Ovary (tissue), 3 donors: ENCODE results near the gene PLPP2.
A peak's percentile ranks its signal among the peaks of the same experiment; 100 is the strongest.

ENCODE experiments used
- POLR2A ChIP-seq: fragments of 450-650 bp; IDR thresholded peaks from one replicate; pipeline ENCODE4 v1.6.1; 2017; ENCODE audit warnings: antibody characterized with exemption, mild to moderate bottlenecking, moderate library complexity
- TF ChIP-seq, protein P1 (sequence below), 3 donors: fragments of 450-650 bp in 2 of 3; fragments of 200-600 bp in 1 of 3; IDR thresholded peaks; one replicate each; pipeline versions ENCODE4 v1.5.1 to v1.8.0; 2016 to 2022; ENCODE audit warnings: antibody characterized with exemption in 3 of 3, mild to moderate bottlenecking in 1 of 3
- donor health status: DM: no; HTN: no; CAD: no.

GRCh38 chr19:294946-295686, 3.9 kb upstream of the PLPP2 start:
- TF ChIP-seq, protein P1, sequence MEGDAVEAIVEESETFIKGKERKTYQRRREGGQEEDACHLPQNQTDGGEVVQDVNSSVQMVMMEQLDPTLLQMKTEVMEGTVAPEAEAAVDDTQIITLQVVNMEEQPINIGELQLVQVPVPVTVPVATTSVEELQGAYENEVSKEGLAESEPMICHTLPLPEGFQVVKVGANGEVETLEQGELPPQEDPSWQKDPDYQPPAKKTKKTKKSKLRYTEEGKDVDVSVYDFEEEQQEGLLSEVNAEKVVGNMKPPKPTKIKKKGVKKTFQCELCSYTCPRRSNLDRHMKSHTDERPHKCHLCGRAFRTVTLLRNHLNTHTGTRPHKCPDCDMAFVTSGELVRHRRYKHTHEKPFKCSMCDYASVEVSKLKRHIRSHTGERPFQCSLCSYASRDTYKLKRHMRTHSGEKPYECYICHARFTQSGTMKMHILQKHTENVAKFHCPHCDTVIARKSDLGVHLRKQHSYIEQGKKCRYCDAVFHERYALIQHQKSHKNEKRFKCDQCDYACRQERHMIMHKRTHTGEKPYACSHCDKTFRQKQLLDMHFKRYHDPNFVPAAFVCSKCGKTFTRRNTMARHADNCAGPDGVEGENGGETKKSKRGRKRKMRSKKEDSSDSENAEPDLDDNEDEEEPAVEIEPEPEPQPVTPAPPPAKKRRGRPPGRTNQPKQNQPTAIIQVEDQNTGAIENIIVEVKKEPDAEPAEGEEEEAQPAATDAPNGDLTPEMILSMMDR (IDR thresholded peaks at IDR 0.05): peak; percentile 18 to 48 (median 21)
- no peak for TF ChIP-seq POLR2A
